Ishikawa (cell line): Measurements from ENCODE around the gene RBPMS2.

Experiments used
- CEBPB ChIP-seq: IDR thresholded peaks from 2 replicates; pipeline ENCODE4 v1.6.1; 2012
- CREB1 ChIP-seq: IDR thresholded peaks from 2 replicates; pipeline ENCODE4 v1.6.1; 2012; ENCODE audit warnings: low read depth
- EGR1 ChIP-seq: IDR thresholded peaks from 2 replicates; pipeline ENCODE4 v1.6.1; 2012
- EP300 ChIP-seq: IDR thresholded peaks from 2 replicates; pipeline ENCODE4 v1.6.1; 2012; ENCODE audit warnings: borderline replicate concordance
- FOXM1 ChIP-seq: IDR thresholded peaks from 2 replicates; pipeline ENCODE4 v1.6.1; 2012; ENCODE audit warnings: low read depth, borderline replicate concordance
- NFIC ChIP-seq: IDR thresholded peaks from 2 replicates; pipeline ENCODE4 v1.6.1; 2012
- RAD21 ChIP-seq: IDR thresholded peaks from 2 replicates; pipeline ENCODE4 v1.6.1; 2012; ENCODE audit warnings: low read depth
- TAF1 ChIP-seq: IDR thresholded peaks from 2 replicates; pipeline ENCODE4 v1.6.1; 2012; ENCODE audit warnings: low read depth, mild to moderate bottlenecking
- TCF12 ChIP-seq: IDR thresholded peaks from 2 replicates; pipeline ENCODE4 v1.6.1; 2012; ENCODE audit warnings: low read depth
- TEAD4 ChIP-seq: IDR thresholded peaks from 2 replicates; pipeline ENCODE4 v1.6.1; 2012
- YY1 ChIP-seq: IDR thresholded peaks from 2 replicates; pipeline ENCODE4 v1.6.1; 2012; ENCODE audit warnings: low read depth
- ZBTB7A ChIP-seq: IDR thresholded peaks from 2 replicates; pipeline ENCODE4 v1.6.1; 2012; ENCODE audit warnings: low read depth
- TF ChIP-seq, protein P1 (sequence below): IDR thresholded peaks from 2 replicates; pipeline ENCODE4 v1.6.1; 2012
- TF ChIP-seq, protein P2 (sequence below): IDR thresholded peaks from 2 replicates; pipeline ENCODE4 v1.6.1; 2012
- TF ChIP-seq, protein P3 (sequence below): IDR thresholded peaks from 2 replicates; pipeline ENCODE4 v1.6.1; 2012; ENCODE audit warnings: low read depth, mild to moderate bottlenecking

The RBPMS2 gene

DNA sequence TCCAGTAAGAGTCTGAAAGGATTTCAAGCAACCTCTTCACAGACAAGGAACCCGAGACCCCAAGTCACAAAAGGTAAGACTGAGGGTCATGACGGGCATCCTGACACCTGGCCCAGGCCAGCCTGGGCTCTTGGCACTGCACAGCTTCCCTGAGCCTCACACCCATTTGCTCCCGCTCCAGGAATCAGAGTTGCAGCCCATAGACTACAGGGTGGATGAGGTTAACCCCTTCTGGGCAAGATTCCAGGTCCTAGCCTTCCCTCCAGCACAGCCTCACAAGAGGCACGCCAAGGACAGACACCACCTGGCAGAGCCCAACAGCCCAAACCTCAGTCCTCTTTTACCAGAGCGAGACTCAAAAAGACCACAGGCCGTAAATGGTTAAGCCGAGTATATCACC, 36.2 kb downstream of the RBPMS2 start:
- TF ChIP-seq, protein P1, sequence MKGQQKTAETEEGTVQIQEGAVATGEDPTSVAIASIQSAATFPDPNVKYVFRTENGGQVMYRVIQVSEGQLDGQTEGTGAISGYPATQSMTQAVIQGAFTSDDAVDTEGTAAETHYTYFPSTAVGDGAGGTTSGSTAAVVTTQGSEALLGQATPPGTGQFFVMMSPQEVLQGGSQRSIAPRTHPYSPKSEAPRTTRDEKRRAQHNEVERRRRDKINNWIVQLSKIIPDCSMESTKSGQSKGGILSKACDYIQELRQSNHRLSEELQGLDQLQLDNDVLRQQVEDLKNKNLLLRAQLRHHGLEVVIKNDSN = no peak
- TF ChIP-seq TEAD4 (no peak), NFIC (no peak), CREB1 (no peak), CEBPB (no peak), TCF12 (no peak), YY1 (no peak), TAF1 (no peak), EGR1 (no peak), EP300 (no peak), RAD21 (no peak), FOXM1 (no peak), ZBTB7A (no peak)
- TF ChIP-seq, protein P2, sequence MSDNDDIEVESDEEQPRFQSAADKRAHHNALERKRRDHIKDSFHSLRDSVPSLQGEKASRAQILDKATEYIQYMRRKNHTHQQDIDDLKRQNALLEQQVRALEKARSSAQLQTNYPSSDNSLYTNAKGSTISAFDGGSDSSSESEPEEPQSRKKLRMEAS = no peak
- TF ChIP-seq, protein P3, sequence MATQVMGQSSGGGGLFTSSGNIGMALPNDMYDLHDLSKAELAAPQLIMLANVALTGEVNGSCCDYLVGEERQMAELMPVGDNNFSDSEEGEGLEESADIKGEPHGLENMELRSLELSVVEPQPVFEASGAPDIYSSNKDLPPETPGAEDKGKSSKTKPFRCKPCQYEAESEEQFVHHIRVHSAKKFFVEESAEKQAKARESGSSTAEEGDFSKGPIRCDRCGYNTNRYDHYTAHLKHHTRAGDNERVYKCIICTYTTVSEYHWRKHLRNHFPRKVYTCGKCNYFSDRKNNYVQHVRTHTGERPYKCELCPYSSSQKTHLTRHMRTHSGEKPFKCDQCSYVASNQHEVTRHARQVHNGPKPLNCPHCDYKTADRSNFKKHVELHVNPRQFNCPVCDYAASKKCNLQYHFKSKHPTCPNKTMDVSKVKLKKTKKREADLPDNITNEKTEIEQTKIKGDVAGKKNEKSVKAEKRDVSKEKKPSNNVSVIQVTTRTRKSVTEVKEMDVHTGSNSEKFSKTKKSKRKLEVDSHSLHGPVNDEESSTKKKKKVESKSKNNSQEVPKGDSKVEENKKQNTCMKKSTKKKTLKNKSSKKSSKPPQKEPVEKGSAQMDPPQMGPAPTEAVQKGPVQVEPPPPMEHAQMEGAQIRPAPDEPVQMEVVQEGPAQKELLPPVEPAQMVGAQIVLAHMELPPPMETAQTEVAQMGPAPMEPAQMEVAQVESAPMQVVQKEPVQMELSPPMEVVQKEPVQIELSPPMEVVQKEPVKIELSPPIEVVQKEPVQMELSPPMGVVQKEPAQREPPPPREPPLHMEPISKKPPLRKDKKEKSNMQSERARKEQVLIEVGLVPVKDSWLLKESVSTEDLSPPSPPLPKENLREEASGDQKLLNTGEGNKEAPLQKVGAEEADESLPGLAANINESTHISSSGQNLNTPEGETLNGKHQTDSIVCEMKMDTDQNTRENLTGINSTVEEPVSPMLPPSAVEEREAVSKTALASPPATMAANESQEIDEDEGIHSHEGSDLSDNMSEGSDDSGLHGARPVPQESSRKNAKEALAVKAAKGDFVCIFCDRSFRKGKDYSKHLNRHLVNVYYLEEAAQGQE = no peak

DNA sequence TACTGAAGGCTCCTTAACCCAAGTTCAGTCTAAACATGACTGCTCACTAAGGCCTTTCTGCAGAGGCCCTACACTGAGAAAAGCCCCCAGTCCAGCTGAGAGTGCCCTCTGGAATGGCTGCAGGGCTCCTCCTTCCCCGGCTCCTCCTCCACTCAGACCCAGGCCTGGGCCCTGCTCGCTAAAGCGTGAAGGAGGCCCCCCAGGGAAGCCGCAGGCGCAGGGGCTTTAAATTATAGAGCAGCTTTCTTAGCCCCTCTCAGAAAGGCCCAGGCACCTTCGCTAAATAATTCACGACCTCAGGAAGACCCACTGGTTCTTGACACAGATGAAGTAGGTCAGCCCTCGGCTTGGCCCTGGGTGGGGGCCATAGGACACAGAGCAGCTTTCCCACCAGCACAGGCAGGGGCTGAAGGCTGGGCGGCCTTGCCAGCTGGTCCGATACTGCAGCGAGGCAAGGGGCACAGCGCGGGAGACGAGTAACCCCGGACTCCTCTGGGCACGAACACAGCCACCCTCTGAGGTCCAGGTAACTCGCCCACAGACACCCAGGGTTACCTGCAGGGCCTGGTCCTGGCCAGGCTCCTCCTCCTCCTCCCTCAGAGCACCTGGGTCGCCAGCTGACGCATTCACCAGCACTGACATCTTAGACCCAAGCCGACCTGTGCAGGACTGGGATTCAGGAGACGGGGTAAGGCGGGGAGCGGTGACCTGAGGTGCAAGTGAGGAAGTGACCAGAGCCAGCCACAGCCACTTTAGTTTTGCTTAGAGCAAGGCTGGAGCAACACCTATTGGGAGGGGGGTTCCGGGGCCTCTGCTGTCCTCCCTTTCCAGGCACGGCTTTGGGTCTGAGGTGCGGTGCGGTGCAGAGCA, 36.9 kb downstream of the RBPMS2 start:
- TF ChIP-seq EP300 (no peak), ZBTB7A (no peak), CEBPB (no peak), NFIC (no peak), CREB1 (no peak)
- TF ChIP-seq, protein P3 = no peak

DNA sequence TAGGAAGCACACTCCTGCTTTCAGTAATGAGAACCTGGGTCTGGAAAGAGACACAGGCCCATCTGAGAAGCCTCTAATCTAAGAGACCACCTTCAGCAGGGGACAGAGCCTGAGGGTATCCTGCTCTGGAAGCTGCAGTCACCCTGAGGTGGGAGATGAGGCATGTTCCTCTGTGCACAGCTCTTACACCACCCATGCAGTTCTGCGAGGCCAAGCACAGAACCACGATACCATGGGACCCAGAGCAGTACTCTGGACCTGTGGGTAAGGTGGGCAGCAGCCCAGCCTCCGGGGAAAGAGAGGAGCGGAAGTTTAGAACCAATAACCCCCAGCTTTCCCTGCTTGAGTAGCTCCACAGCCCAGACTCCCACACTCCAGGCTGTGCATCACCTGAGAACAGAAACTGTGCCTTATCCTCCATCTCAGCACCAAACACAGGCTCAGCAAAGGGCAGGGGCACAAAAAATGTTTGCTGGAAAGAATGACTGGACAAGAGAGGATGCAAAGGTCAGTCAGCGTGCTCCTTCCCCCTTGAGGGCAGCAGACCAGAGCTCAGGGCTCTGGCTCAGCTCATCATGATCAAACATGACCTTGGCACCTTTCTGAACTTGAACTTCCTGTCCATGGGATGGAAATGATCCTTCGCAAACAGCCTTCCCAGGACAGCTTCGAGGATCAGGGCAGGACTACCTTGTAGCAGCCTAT, 43.1 kb downstream of the RBPMS2 start:
- TF ChIP-seq, protein P2 = no peak
- TF ChIP-seq, protein P1 = no peak
- no peak for TF ChIP-seq CREB1
- no peak for TF ChIP-seq RAD21
- TF ChIP-seq NFIC = no peak
- no peak for TF ChIP-seq ZBTB7A
- TF ChIP-seq CEBPB = no peak
- TF ChIP-seq, protein P3 = no peak
- TF ChIP-seq FOXM1 = no peak
- TF ChIP-seq EP300 = no peak
- TF ChIP-seq YY1 = no peak
- TF ChIP-seq TEAD4 = no peak

DNA sequence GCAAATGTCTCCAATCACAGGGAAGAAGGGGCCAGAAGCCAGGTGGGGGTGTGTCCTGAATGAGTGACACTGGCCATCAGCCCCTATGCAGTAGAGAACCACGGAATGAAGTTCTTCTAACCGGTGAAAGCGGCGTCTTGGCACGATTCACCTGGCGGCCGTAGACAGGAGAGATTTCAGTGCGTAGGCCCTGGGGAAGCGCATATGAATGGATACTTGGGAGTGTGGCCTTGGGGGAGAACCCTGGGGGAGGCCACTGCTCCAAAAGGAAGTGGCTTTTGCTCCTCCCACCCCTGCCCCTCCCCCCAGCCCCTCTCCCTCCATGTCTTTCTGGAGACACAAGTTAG, 43.6 kb downstream of the RBPMS2 start:
- TF ChIP-seq TAF1 = no peak
